Measurements from ENCODE around the gene PRICKLE1.

- TF ChIP-seq POLR2A (IDR thresholded peaks at IDR 0.05) (no peak), CTCF (IDR thresholded peaks at IDR 0.05) (no peak)
Observed at GRCh38 chr12:42485823-42486222, 103.7 kb downstream of the PRICKLE1 start.

All from body of pancreas (tissue), 4 donors.